ENCODE data around the gene NMT2. TPM values are rescaled to one million over a fixed set of nuclear protein-coding genes. Genes with fewer than 3 reads are reported as not detected.
"Not testable (repeated sequence)": the region's sequence is repeated elsewhere in the genome, so short reads cannot be mapped to it uniquely, and the experiment has no call there.

The NMT2 gene
- total RNA-seq (41.2 TPM), polyA plus RNA-seq (14.5 TPM)

- WGBS = 1% methylated on average over 62 of the region's 70 CpGs
- peak within 1 kb of the TSS; percentile 94 for H3K27ac ChIP-seq (ENCODE audit: low read depth)
- no peaks in the 10 kb centered on the region for H3K4me1 ChIP-seq (ENCODE audit: insufficient read depth)
- peak within 1 kb of the TSS; percentile 88 for H3K4me3 ChIP-seq (ENCODE audit: low read depth, low read length)
- no peaks in the 10 kb centered on the region for H3K36me3 ChIP-seq (ENCODE audit: insufficient read depth)
- no peak for DNase-seq (ENCODE audit: extremely low spot score)
These were observed at the start of gene NMT2 for GRCh38 chr10:15168291-15168785. Gene NMT2 (minus strand): TSS chr10:15168693. CDS start chr10:15168612, 81 bp downstream.

- Histone ChIP-seq H3K36me3 (ENCODE audit: insufficient read depth) (no peaks in the 10 kb centered on the region), H3K4me3 (ENCODE audit: low read depth, low read length) (no peak overlapping the region), H3K27ac (ENCODE audit: low read depth) (no peak overlapping the region), H3K4me1 (ENCODE audit: insufficient read depth) (no peaks in the 10 kb centered on the region)
- 94% methylated on average over 6 of the region's 6 CpGs for WGBS
- no peak for DNase-seq (ENCODE audit: extremely low spot score)
These were observed 48.2 kb upstream of the NMT2 start for GRCh38 chr10:15216700-15217099.

- no peak overlapping the region for H3K4me3 ChIP-seq (ENCODE audit: low read depth, low read length)
- 90% methylated on average over 17 of the region's 17 CpGs for WGBS
- H3K36me3 ChIP-seq (ENCODE audit: insufficient read depth) = no peaks in the 10 kb centered on the region
- H3K27ac ChIP-seq (ENCODE audit: low read depth) = no peak overlapping the region
- H3K4me1 ChIP-seq (ENCODE audit: insufficient read depth) = no peaks in the 10 kb centered on the region
- DNase-seq (ENCODE audit: extremely low spot score) = no peak
These were observed 45.7 kb upstream of the NMT2 start for GRCh38 chr10:15214237-15214636.

- 90% methylated on average over 18 of the region's 18 CpGs for WGBS
- Histone ChIP-seq H3K36me3 (ENCODE audit: insufficient read depth) (no peaks in the 10 kb centered on the region), H3K4me1 (ENCODE audit: insufficient read depth) (no peaks in the 10 kb centered on the region), H3K27ac (ENCODE audit: low read depth) (no peak overlapping the region), H3K4me3 (ENCODE audit: low read depth, low read length) (no peak overlapping the region)
- DNase-seq (ENCODE audit: extremely low spot score) = no peak
These were observed 45.0 kb upstream of the NMT2 start for GRCh38 chr10:15213461-15213861.

- no peak for DNase-seq (ENCODE audit: extremely low spot score)
- WGBS = 84% methylated on average over 6 of the region's 6 CpGs
These were observed 43.0 kb upstream of the NMT2 start for GRCh38 chr10:15211464-15211979.

GRCh38 chr10:15210521-15210920, 42.0 kb upstream of the NMT2 start:
- 84% methylated on average over 8 of the region's 8 CpGs for WGBS
- no peak for DNase-seq (ENCODE audit: extremely low spot score)
- Histone ChIP-seq H3K4me1 (ENCODE audit: insufficient read depth) (no peaks in the 10 kb centered on the region), H3K4me3 (ENCODE audit: low read depth, low read length) (no peak overlapping the region), H3K27ac (ENCODE audit: low read depth) (no peak overlapping the region), H3K36me3 (ENCODE audit: insufficient read depth) (no peaks in the 10 kb centered on the region)

More at GRCh38 chr10:15211464-15211979, 43.0 kb upstream of the NMT2 start:
- Histone ChIP-seq H3K36me3 (ENCODE audit: insufficient read depth) (no peaks in the 10 kb centered on the region), H3K4me1 (ENCODE audit: insufficient read depth) (no peaks in the 10 kb centered on the region), H3K27ac (ENCODE audit: low read depth) (no peak overlapping the region), H3K4me3 (ENCODE audit: low read depth, low read length) (no peak overlapping the region)

GRCh38 chr10:15209827-15210509, 41.5 kb upstream of the NMT2 start:
- no peak overlapping the region for H3K4me3 ChIP-seq (ENCODE audit: low read depth, low read length)

GRCh38 chr10:15208221-15208620, 39.7 kb upstream of the NMT2 start:
- Histone ChIP-seq H3K36me3 (ENCODE audit: insufficient read depth) (no peaks in the 10 kb centered on the region), H3K4me3 (ENCODE audit: low read depth, low read length) (no peak overlapping the region), H3K27ac (ENCODE audit: low read depth) (no peak overlapping the region), H3K4me1 (ENCODE audit: insufficient read depth) (no peaks in the 10 kb centered on the region)
- no peak for DNase-seq (ENCODE audit: extremely low spot score)
- 90% methylated on average over 2 of the region's 2 CpGs for WGBS

More at GRCh38 chr10:15209827-15210509, 41.5 kb upstream of the NMT2 start:
- no peak overlapping the region for H3K27ac ChIP-seq (ENCODE audit: low read depth)
- no peaks in the 10 kb centered on the region for H3K36me3 ChIP-seq (ENCODE audit: insufficient read depth)
- no peak for DNase-seq (ENCODE audit: extremely low spot score)
- WGBS = 27% methylated on average over 14 of the region's 14 CpGs
- H3K4me1 ChIP-seq (ENCODE audit: insufficient read depth) = no peaks in the 10 kb centered on the region

GRCh38 chr10:15207410-15207809, 38.9 kb upstream of the NMT2 start:
- not testable (repeated sequence) for H3K27ac ChIP-seq (ENCODE audit: low read depth); H3K4me3 ChIP-seq (ENCODE audit: low read depth, low read length); H3K4me1 ChIP-seq (ENCODE audit: insufficient read depth); DNase-seq (ENCODE audit: extremely low spot score); H3K36me3 ChIP-seq (ENCODE audit: insufficient read depth)
- WGBS = 95% methylated on average over 4 of the region's 4 CpGs

GRCh38 chr10:15202639-15203038, 34.1 kb upstream of the NMT2 start:
- H3K4me1 ChIP-seq (ENCODE audit: insufficient read depth) = no peaks in the 10 kb centered on the region
- H3K36me3 ChIP-seq (ENCODE audit: insufficient read depth) = no peaks in the 10 kb centered on the region
- no peak overlapping the region for H3K27ac ChIP-seq (ENCODE audit: low read depth)
- 93% methylated on average over 2 of the region's 2 CpGs for WGBS
- no peak overlapping the region for H3K4me3 ChIP-seq (ENCODE audit: low read depth, low read length)
- no peak for DNase-seq (ENCODE audit: extremely low spot score)

GRCh38 chr10:15202301-15202621, 33.8 kb upstream of the NMT2 start:
- not testable (repeated sequence) for H3K36me3 ChIP-seq (ENCODE audit: insufficient read depth); H3K4me1 ChIP-seq (ENCODE audit: insufficient read depth); DNase-seq (ENCODE audit: extremely low spot score); H3K27ac ChIP-seq (ENCODE audit: low read depth); H3K4me3 ChIP-seq (ENCODE audit: low read depth, low read length)
- 95% methylated on average over 8 of the region's 8 CpGs for WGBS

GRCh38 chr10:15201589-15202300, 33.3 kb upstream of the NMT2 start:
- 59% methylated on average over 6 of the region's 6 CpGs for WGBS
- DNase-seq (ENCODE audit: extremely low spot score) = no peak
- no peak overlapping the region for H3K4me3 ChIP-seq (ENCODE audit: low read depth, low read length)
- no peaks in the 10 kb centered on the region for H3K36me3 ChIP-seq (ENCODE audit: insufficient read depth)
- peaks cover 2% of the 10 kb centered on the region for H3K4me1 ChIP-seq (ENCODE audit: insufficient read depth)
- no peak overlapping the region for H3K27ac ChIP-seq (ENCODE audit: low read depth)

GRCh38 chr10:15200626-15201025, 32.1 kb upstream of the NMT2 start:
- 32% methylated on average over 2 of the region's 2 CpGs for WGBS

GRCh38 chr10:15197911-15198310, 29.4 kb upstream of the NMT2 start:
- no peak overlapping the region for H3K4me3 ChIP-seq (ENCODE audit: low read depth, low read length)
- H3K4me1 ChIP-seq (ENCODE audit: insufficient read depth) = peaks cover 2% of the 10 kb centered on the region
- WGBS = 99% methylated on average over 4 of the region's 4 CpGs
- H3K36me3 ChIP-seq (ENCODE audit: insufficient read depth) = no peaks in the 10 kb centered on the region
- no peak for DNase-seq (ENCODE audit: extremely low spot score)
- H3K27ac ChIP-seq (ENCODE audit: low read depth) = no peak overlapping the region

More at GRCh38 chr10:15200626-15201025, 32.1 kb upstream of the NMT2 start:
- H3K27ac ChIP-seq (ENCODE audit: low read depth) = no peak overlapping the region
- H3K36me3 ChIP-seq (ENCODE audit: insufficient read depth) = no peaks in the 10 kb centered on the region
- H3K4me1 ChIP-seq (ENCODE audit: insufficient read depth) = peaks cover 2% of the 10 kb centered on the region
- H3K4me3 ChIP-seq (ENCODE audit: low read depth, low read length) = no peak overlapping the region
- DNase-seq (ENCODE audit: extremely low spot score) = no peak

Data from urinary bladder (tissue), 4 donors.